Endothelial cell (in vitro differentiated cells): ENCODE data around the gene PKP1. TPM values are rescaled to one million over a fixed set of nuclear protein-coding genes. Genes with fewer than 3 reads are reported as not detected.

Experiments
- DNase-seq: peaks from one replicate; pipeline ENCODE4 v3.0.0; 2021; ENCODE audit warnings: low spot score
- H3K27ac Mint-ChIP-seq: one replicate; pipeline ENCODE4 v1.8.0; 2021; ENCODE audit warnings: mixed read lengths, inconsistent platforms; ENCODE audit not compliant: unreplicated experiment
- H3K27me3 Mint-ChIP-seq: one replicate; pipeline ENCODE4 v1.8.0; 2021; ENCODE audit warnings: mild to moderate bottlenecking, moderate library complexity, mixed read lengths, inconsistent platforms; ENCODE audit not compliant: unreplicated experiment
- H3K36me3 Mint-ChIP-seq: one replicate; pipeline ENCODE4 v1.8.0; 2021; ENCODE audit warnings: mild to moderate bottlenecking, low read depth, mixed read lengths, inconsistent platforms; ENCODE audit not compliant: unreplicated experiment
- H3K4me1 Mint-ChIP-seq: one replicate; pipeline ENCODE4 v1.8.0; 2021; ENCODE audit warnings: mild to moderate bottlenecking, mixed read lengths, inconsistent platforms; ENCODE audit not compliant: unreplicated experiment
- H3K4me3 Mint-ChIP-seq: one replicate; pipeline ENCODE4 v1.8.0; 2021; ENCODE audit warnings: mild to moderate bottlenecking, mixed read lengths, inconsistent platforms; ENCODE audit not compliant: unreplicated experiment
- H3K9me3 Mint-ChIP-seq: one replicate; pipeline ENCODE4 v1.8.0; 2021; ENCODE audit warnings: mixed read lengths, inconsistent platforms; ENCODE audit not compliant: unreplicated experiment
- total RNA-seq: library from RNA; stranded (reverse); fragmentation: NEBNext Ultra II Directional; extraction: Animal tissue kit (Norgen Biotek cat#: 25700); gene quantifications from one replicate; pipeline ENCODE4 v1.2.1, GENCODE V29; 2021; ENCODE audit not compliant: unreplicated experiment
- TF ChIP-seq, protein P1 (sequence below): fragments of 200-600 bp; sonication (generic); IDR thresholded peaks from one replicate; pipeline ENCODE4 v1.5.0; 2021; ENCODE audit warnings: antibody characterized with exemption; ENCODE audit not compliant: unreplicated experiment

The PKP1 gene
- total RNA-seq, 1 donor from 2014 or later, result 0.64 TPM

GRCh38 chr1:201286445-201286844, 3.1 kb downstream of the PKP1 start:
- H3K4me1 Mint-ChIP-seq, result peaks cover 11% of the 10 kb centered on the region
- H3K36me3 Mint-ChIP-seq, result peaks cover 4% of the 10 kb centered on the region
- DNase-seq, result no peak
- H3K27ac Mint-ChIP-seq, result no peak overlapping the region
- no peaks in the 10 kb centered on the region for H3K9me3 Mint-ChIP-seq
- no peak overlapping the region for H3K4me3 Mint-ChIP-seq
- TF ChIP-seq, protein P1, sequence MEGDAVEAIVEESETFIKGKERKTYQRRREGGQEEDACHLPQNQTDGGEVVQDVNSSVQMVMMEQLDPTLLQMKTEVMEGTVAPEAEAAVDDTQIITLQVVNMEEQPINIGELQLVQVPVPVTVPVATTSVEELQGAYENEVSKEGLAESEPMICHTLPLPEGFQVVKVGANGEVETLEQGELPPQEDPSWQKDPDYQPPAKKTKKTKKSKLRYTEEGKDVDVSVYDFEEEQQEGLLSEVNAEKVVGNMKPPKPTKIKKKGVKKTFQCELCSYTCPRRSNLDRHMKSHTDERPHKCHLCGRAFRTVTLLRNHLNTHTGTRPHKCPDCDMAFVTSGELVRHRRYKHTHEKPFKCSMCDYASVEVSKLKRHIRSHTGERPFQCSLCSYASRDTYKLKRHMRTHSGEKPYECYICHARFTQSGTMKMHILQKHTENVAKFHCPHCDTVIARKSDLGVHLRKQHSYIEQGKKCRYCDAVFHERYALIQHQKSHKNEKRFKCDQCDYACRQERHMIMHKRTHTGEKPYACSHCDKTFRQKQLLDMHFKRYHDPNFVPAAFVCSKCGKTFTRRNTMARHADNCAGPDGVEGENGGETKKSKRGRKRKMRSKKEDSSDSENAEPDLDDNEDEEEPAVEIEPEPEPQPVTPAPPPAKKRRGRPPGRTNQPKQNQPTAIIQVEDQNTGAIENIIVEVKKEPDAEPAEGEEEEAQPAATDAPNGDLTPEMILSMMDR, result no peak
- peaks cover 21% of the 10 kb centered on the region for H3K27me3 Mint-ChIP-seq

DNA sequence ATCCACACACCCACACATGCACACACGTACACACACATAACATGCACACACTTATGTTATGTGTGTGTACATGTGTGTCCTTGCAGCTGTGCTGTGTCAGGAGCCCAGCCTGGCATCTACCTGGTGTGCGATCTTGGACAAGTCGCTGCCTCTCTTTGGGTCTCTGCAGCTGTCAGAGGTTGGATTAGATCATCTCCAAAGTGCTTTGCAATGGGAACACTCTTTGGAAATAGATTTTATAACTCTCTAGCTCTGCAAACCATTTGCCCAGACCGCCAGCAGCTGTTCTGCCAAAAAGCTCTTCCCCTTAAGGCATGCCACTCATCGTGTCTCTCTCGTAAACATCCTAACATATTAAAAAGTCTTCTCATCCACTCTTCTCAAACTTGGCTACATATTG, 4.7 kb downstream of the PKP1 start:
- Mint-ChIP-seq H3K9me3 (no peaks in the 10 kb centered on the region), H3K4me3 (no peak overlapping the region), H3K36me3 (peaks cover 9% of the 10 kb centered on the region), H3K27me3 (peaks cover 19% of the 10 kb centered on the region), H3K4me1 (peaks cover 12% of the 10 kb centered on the region), H3K27ac (no peak overlapping the region)
- DNase-seq, result no peak
- TF ChIP-seq, protein P1, result no peak

GRCh38 chr1:201288765-201289164, 5.5 kb downstream of the PKP1 start:
- H3K4me3 Mint-ChIP-seq, result no peak overlapping the region
- TF ChIP-seq, protein P1, result no peak
- peaks cover 11% of the 10 kb centered on the region for H3K4me1 Mint-ChIP-seq
- H3K36me3 Mint-ChIP-seq, result peaks cover 9% of the 10 kb centered on the region
- peaks cover 17% of the 10 kb centered on the region for H3K27me3 Mint-ChIP-seq
- H3K27ac Mint-ChIP-seq, result peak overlapping the region; percentile 20
- H3K9me3 Mint-ChIP-seq, result no peaks in the 10 kb centered on the region
- no peak for DNase-seq

DNA sequence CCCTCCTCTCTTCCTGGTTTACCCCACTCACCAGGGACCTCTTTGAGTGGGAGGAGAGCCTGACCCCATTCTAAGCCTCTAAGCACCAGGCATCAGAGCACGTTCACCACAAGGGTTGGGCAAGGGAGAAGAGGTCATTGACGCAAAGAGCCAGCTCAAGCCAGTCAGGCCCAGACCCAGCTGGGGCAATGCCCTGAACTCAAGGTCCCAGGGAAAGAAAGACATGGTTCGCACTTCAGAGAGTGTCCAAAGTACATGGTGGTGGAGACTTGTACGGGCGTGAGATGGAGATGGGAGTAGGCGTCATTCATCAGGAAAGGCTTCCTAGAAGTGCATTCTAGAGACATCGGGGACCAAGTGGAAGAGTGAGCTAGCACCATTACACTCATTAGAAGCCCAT, 7.2 kb downstream of the PKP1 start:
- DNase-seq, result no peak
- H3K4me1 Mint-ChIP-seq, result peaks cover 9% of the 10 kb centered on the region
- TF ChIP-seq, protein P1, result no peak
- H3K9me3 Mint-ChIP-seq, result no peaks in the 10 kb centered on the region
- H3K27ac Mint-ChIP-seq, result no peak overlapping the region
- peaks cover 9% of the 10 kb centered on the region for H3K36me3 Mint-ChIP-seq
- H3K27me3 Mint-ChIP-seq, result peaks cover 13% of the 10 kb centered on the region
- H3K4me3 Mint-ChIP-seq, result no peak overlapping the region

DNA sequence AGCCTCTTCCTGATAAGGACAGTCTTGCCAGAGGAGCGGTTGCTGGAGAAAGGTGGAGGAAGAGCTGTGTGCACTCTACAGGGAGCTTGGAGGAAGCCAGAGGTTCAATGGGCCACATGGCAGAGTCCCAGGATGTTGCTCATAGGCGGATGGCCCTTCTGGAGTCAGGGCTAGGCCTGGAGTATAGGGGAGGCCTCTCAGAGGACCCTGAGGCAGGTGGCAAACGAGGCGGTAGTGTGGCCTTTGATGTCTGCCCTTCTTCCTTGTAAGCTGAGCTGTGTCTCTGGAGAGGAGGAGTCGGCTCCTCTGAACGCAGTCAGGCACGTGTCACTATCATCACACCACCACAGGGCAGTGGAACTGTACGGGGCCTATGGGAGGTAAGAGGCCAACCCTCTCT, 8.6 kb downstream of the PKP1 start:
- no peak overlapping the region for H3K4me3 Mint-ChIP-seq
- H3K4me1 Mint-ChIP-seq, result peaks cover 8% of the 10 kb centered on the region
- no peak for DNase-seq
- H3K27ac Mint-ChIP-seq, result no peak overlapping the region
- no peaks in the 10 kb centered on the region for H3K9me3 Mint-ChIP-seq
- peaks cover 13% of the 10 kb centered on the region for H3K27me3 Mint-ChIP-seq
- H3K36me3 Mint-ChIP-seq, result peaks cover 9% of the 10 kb centered on the region
- TF ChIP-seq, protein P1, result no peak
